ENCODE results near the gene ATP12A. TPM values are rescaled to one million over a fixed set of nuclear protein-coding genes. Genes with fewer than 3 reads are reported as not detected.

Gene ATP12A
- total and polyA plus RNA-seq, 2 of the 8 experiments (the other 6 are each of a cell fraction or from before 2014, with no cell fraction given), result 0.80 to 1.3 TPM

DNA sequence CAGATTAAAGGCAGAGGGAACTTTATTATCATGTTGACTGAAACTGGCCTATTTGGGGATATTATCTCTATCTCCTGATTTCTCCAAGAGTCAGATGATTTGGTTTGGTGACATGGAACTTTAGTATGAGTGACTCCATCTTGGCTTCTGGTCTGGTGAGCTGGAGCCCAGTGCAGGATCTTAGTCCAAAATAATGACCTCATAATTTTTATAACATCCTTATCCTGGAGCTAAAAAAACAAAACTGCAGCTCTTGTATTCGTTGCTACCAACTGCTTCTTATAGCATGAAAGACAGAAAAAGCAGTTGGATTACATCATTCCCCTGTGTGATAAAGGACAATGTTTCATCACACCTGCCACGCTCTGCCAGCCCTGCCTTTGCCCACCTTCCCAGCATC lies 44.5 kb downstream of the ATP12A start:
- H4K91ac ChIP-seq (replicated peaks; ENCODE audit: insufficient read length, low read length), result no peak overlapping the region
- H2BK12ac ChIP-seq (ENCODE audit: low read depth, low read length), result no peak overlapping the region
- H3K9me3 ChIP-seq (ENCODE audit: insufficient read depth in 2 of 2, low read depth in 1 of 2, low read length in 1 of 2), result no peaks in the 10 kb centered on the region
- DNase-seq (ENCODE audit: low read depth in 1 of 2, low spot score in 2 of 2) (no peak), FAIRE-seq (no peak)
- no peak overlapping the region for H2AFZ ChIP-seq (ENCODE audit: low read length)
- ChIA-PET POLR2A (ENCODE audit: partially characterized antibody) (no interaction called here), CTCF (ENCODE audit: partially characterized antibody) (interaction anchor here (1.2 to 7.7 kb wide), 6 partner anchors 11 to 118 kb away, joined by 3 to 95 read pairs (median 30); no protein-coding TSS in a partner anchor)
- H4K8ac ChIP-seq (ENCODE audit: extremely low read depth, insufficient read depth, low read length), result no peak overlapping the region
- TF ChIP-seq RBBP5 (IDR thresholded peaks at IDR 0.05; ENCODE audit: borderline replicate concordance, low read depth, low read length), result no peak
- no peak for TF ChIP-seq POLR2A (IDR thresholded peaks at IDR 0.05; ENCODE audit: control extremely low read depth in 1 of 2, low read depth in 2 of 2, low read length in 2 of 2)
- TF ChIP-seq, protein P1, sequence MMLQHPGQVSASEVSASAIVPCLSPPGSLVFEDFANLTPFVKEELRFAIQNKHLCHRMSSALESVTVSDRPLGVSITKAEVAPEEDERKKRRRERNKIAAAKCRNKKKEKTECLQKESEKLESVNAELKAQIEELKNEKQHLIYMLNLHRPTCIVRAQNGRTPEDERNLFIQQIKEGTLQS (IDR thresholded peaks at IDR 0.05; ENCODE audit: insufficient read depth, low read depth, low read length), result no peak
- no peak for TF ChIP-seq ASH2L (IDR thresholded peaks at IDR 0.05; ENCODE audit: low read length)
- no peak for TF ChIP-seq EZH2 (IDR thresholded peaks at IDR 0.05; ENCODE audit: low read depth, low read length, severe bottlenecking)
- no peak for TF ChIP-seq SP4 (IDR thresholded peaks at IDR 0.05; ENCODE audit: low read length)
- H3K23me2 ChIP-seq (ENCODE audit: low read depth, low read length), result no peaks in the 10 kb centered on the region
- no peaks in the 10 kb centered on the region for H3K4me1 ChIP-seq (replicated peaks in 1 of 4; ENCODE audit: control insufficient read depth in 3 of 4, insufficient read depth in 4 of 4, low read length in 3 of 4)
- H2BK20ac ChIP-seq (ENCODE audit: low read length), result no peak overlapping the region
- H3K27me3 ChIP-seq (replicated peaks in 1 of 4; ENCODE audit: control insufficient read depth in 3 of 4, extremely low read depth in 1 of 4, insufficient read depth in 3 of 4, low read length in 3 of 4), result no peaks in the 10 kb centered on the region
- no peak overlapping the region for H3K4me3 ChIP-seq (ENCODE audit: extremely low read depth in 1 of 4, insufficient read depth in 2 of 4, low read depth in 3 of 4, low read length in 4 of 4)
- no peak overlapping the region for H3K4me2 ChIP-seq (ENCODE audit: insufficient read depth in 1 of 2, low read depth in 2 of 2, low read length in 2 of 2)
- no peak overlapping the region for H3K23ac ChIP-seq (ENCODE audit: insufficient read length)
- H4K5ac ChIP-seq (ENCODE audit: insufficient read length, low read depth, low read length), result no peak overlapping the region
- H3K56ac ChIP-seq (replicated peaks; ENCODE audit: insufficient read length, low read depth, low read length), result no peak overlapping the region
- H3K14ac ChIP-seq (ENCODE audit: insufficient read length), result no peak overlapping the region
- H3K79me2 ChIP-seq (ENCODE audit: control insufficient read depth in 1 of 2, insufficient read depth in 2 of 2, low read length in 2 of 2), result no peaks in the 10 kb centered on the region
- no peak overlapping the region for H2AK5ac ChIP-seq (ENCODE audit: low read depth, low read length)
- H3K79me1 ChIP-seq (ENCODE audit: low read depth, low read length), result no peaks in the 10 kb centered on the region
- H3K9ac ChIP-seq (replicated peaks in 1 of 4; ENCODE audit: extremely low read depth in 1 of 4, low read depth in 3 of 4, low read length in 3 of 4), result no peak overlapping the region; a peak in 1 of 7 replicates
- WGBS, 2 experiments (ENCODE audit: extremely low coverage in 1 of 2, insufficient coverage in 1 of 2, insufficient read length in 1 of 2, insufficient replicate concordance in 2 of 2, low coverage in 1 of 2, low lambda C conversion rate in 2 of 2, missing lambda C conversion rate in 1 of 2), result 90% methylated on average over 2 of the region's 2 CpGs; no CpG with 5 or more reads in 1 of the 2 experiments
- no peak overlapping the region for H2BK5ac ChIP-seq (ENCODE audit: low read depth, low read length)
- no peaks in the 10 kb centered on the region for H3K36me3 ChIP-seq (ENCODE audit: control insufficient read depth in 2 of 4, insufficient read depth in 4 of 4, low read length in 3 of 4)
- no peaks in the 10 kb centered on the region for H4K20me1 ChIP-seq (replicated peaks in 1 of 2; ENCODE audit: control insufficient read depth in 1 of 2, insufficient read depth in 2 of 2, low read length in 2 of 2)
- H3K18ac ChIP-seq (ENCODE audit: extremely low read depth, low read length), result no peak overlapping the region
- H2BK15ac ChIP-seq (ENCODE audit: low read length), result no peak overlapping the region
- no peak overlapping the region for H3K4ac ChIP-seq (replicated peaks; ENCODE audit: insufficient read length, low read depth, low read length)
- H2BK120ac ChIP-seq (replicated peaks; ENCODE audit: low read depth, low read length), result no peak overlapping the region
- H3K27ac ChIP-seq (ENCODE audit: low read depth, low read length), result no peak overlapping the region

Data from H1 (cell line).